A549 (cell line): ENCODE measurements around the gene SMARCA4. TPM values are rescaled to one million over a fixed set of nuclear protein-coding genes. Genes with fewer than 3 reads are reported as not detected.

ENCODE experiments used
- ATAC-seq, 2 experiments: fragments of 200-7000 bp in 1 of 2; fragments of >200 bp in 1 of 2; cut with Nextera tagmentation in 1 of 2; cut with Tn5 transposase in 1 of 2; 3 replicates each; pipeline versions ENCODE4 v1.8.0 to v1.9.1; 2018 to 2020; ENCODE audit warnings: mild to moderate bottlenecking in 1 of 2, moderate library complexity in 1 of 2
- CTCF ChIA-PET: fragments of 300-600 bp; sonication (Branson Sonifier 250); formaldehyde crosslinking; extraction: SDS; loops from one replicate; lab custom pipeline; 2021; ENCODE audit warnings: antibody characterized with exemption, inconsistent platforms; lab: Yijun Ruan, JAX
- POLR2A ChIA-PET: fragments of 350-600 bp; formaldehyde crosslinking; extraction: SDS; loops from one replicate; lab custom pipeline; 2021; ENCODE audit warnings: antibody characterized with exemption, inconsistent platforms; lab: Yijun Ruan, JAX
- DNase-seq, 2 experiments: peaks; one replicate each; pipeline versions ENCODE4 v3.0.0 to v3.0.0-alpha.2; 2011 to 2016; ENCODE audit warnings: low read depth in 1 of 2, low spot score in 1 of 2
- FAIRE-seq: peaks from 2 replicates; lab custom pipeline; 2011; peaks lifted over from hg19 to GRCh38; lab: Jason Lieb, UNC
- H3K27ac ChIP-seq, 2 experiments: fragments of >200 bp; sonication (Bioruptor Twin); formaldehyde crosslinking; 3 replicates each; pipeline ENCODE4 v1.5.1; 2016 to 2017
- H3K4me1 ChIP-seq: fragments of >200 bp; sonication (Bioruptor Twin); formaldehyde crosslinking; 3 replicates; pipeline ENCODE4 v1.6.1; 2016
- H3K4me2 ChIP-seq: fragments of >200 bp; sonication (Bioruptor Twin); formaldehyde crosslinking; 3 replicates; pipeline ENCODE4 v1.6.1; 2016
- H3K4me3 ChIP-seq: fragments of >200 bp; sonication (Bioruptor Twin); formaldehyde crosslinking; 3 replicates; pipeline ENCODE4 v1.5.1; 2016
- H3K9me3 ChIP-seq: fragments of >200 bp; sonication (Bioruptor Twin); formaldehyde crosslinking; 3 replicates; pipeline ENCODE4 v1.6.1; 2016
- ATOH8 ChIP-seq: fragments of 250-450 bp; sonication (Bioruptor Pico); IDR thresholded peaks from 2 replicates; pipeline ENCODE4 v1.5.0; 2020; ENCODE audit warnings: low read depth, mild to moderate bottlenecking, moderate library complexity
- CBX2 ChIP-seq: fragments of 200-600 bp; sonication (generic); IDR thresholded peaks from 2 replicates; pipeline ENCODE4 v1.6.1; 2016; ENCODE audit warnings: low read depth, mild to moderate bottlenecking, borderline replicate concordance
- CBX8 ChIP-seq: fragments of 200-600 bp; sonication (generic); IDR thresholded peaks from 2 replicates; pipeline ENCODE4 v1.6.1; 2016
- CTCF ChIP-seq: fragments of >200 bp; sonication (Bioruptor Twin); formaldehyde crosslinking; IDR thresholded peaks from 3 replicates; pipeline ENCODE4 v1.5.1; 2016
- EHF ChIP-seq: fragments of 250-450 bp; sonication (Bioruptor Pico); IDR thresholded peaks from 2 replicates; pipeline ENCODE4 v1.5.0; 2020; ENCODE audit warnings: mild to moderate bottlenecking
- EHMT2 ChIP-seq: fragments of 200-600 bp; sonication (generic); IDR thresholded peaks from 2 replicates; pipeline ENCODE4 v1.6.1; 2016; ENCODE audit warnings: antibody characterized with exemption, low read depth, mild to moderate bottlenecking, moderate library complexity
- ELK1 ChIP-seq: fragments of 150-350 bp; IDR thresholded peaks from 2 replicates; pipeline ENCODE4 v1.6.1; 2014; ENCODE audit warnings: low read depth, mild to moderate bottlenecking, low read length
- EP300 ChIP-seq, 2 experiments: fragments of >200 bp; sonication (Bioruptor Twin); formaldehyde crosslinking; IDR thresholded peaks; 2 replicates in 1 of 2; 3 replicates in 1 of 2; pipeline ENCODE4 v1.6.1; 2016 to 2017
- FOXS1 ChIP-seq: fragments of 250-450 bp; sonication (Bioruptor Pico); IDR thresholded peaks from 2 replicates; pipeline ENCODE4 v1.5.0; 2020; ENCODE audit warnings: mild to moderate bottlenecking, moderate library complexity
- HDAC2 ChIP-seq: fragments of 200-600 bp; sonication (generic); IDR thresholded peaks from 2 replicates; pipeline ENCODE4 v1.6.1; 2016
- HOXA7 ChIP-seq: fragments of 250-450 bp; sonication (Bioruptor Pico); IDR thresholded peaks from 2 replicates; pipeline ENCODE4 v1.5.0; 2020; ENCODE audit warnings: mild to moderate bottlenecking, moderate library complexity
- HOXB13 ChIP-seq: fragments of 250-450 bp; sonication (Bioruptor Pico); IDR thresholded peaks from 2 replicates; pipeline ENCODE4 v1.5.0; 2020; ENCODE audit warnings: low read depth, mild to moderate bottlenecking, moderate library complexity
- JUNB ChIP-seq: fragments of >200 bp; sonication (Bioruptor Twin); formaldehyde crosslinking; IDR thresholded peaks from 2 replicates; pipeline ENCODE4 v1.6.1; 2016
- MAX ChIP-seq: IDR thresholded peaks from 2 replicates; pipeline ENCODE4 v1.6.1; 2012
- MYC ChIP-seq: IDR thresholded peaks from 2 replicates; pipeline ENCODE4 v1.6.1; 2012; ENCODE audit warnings: mild to moderate bottlenecking, inconsistent platforms, low read length, improper control_type of control experiment, borderline replicate concordance
- NFE2L2 ChIP-seq: fragments of 150-350 bp; conservative IDR thresholded peaks from 2 replicates; pipeline ENCODE4 v1.6.1; 2014; ENCODE audit warnings: low read length
- PHF8 ChIP-seq: fragments of 200-600 bp; sonication (generic); IDR thresholded peaks from 2 replicates; pipeline ENCODE4 v1.6.1; 2016; ENCODE audit warnings: low read depth, mild to moderate bottlenecking, antibody characterized with exemption, moderate library complexity, borderline replicate concordance
- POLR2A ChIP-seq: IDR thresholded peaks from 2 replicates; pipeline ENCODE4 v1.6.1; 2012; ENCODE audit warnings: mild to moderate bottlenecking, low read length
- RARB ChIP-seq: fragments of 250-450 bp; sonication (Bioruptor Pico); IDR thresholded peaks from 2 replicates; pipeline ENCODE4 v1.8.0; 2021; ENCODE audit warnings: mild to moderate bottlenecking, moderate library complexity
- RCOR1 ChIP-seq: fragments of 150-350 bp; IDR thresholded peaks from 2 replicates; pipeline ENCODE4 v1.6.1; 2014; ENCODE audit warnings: antibody characterized with exemption, low read length, low read depth
- RNF2 ChIP-seq: fragments of 200-600 bp; sonication (generic); IDR thresholded peaks from 2 replicates; pipeline ENCODE4 v1.6.1; 2016; ENCODE audit warnings: low read depth, mild to moderate bottlenecking, antibody characterized with exemption, moderate library complexity, borderline replicate concordance
- SMC3 ChIP-seq: fragments of >200 bp; sonication (Bioruptor Twin); formaldehyde crosslinking; IDR thresholded peaks from 3 replicates; pipeline ENCODE4 v1.6.1; 2018; ENCODE audit warnings: inconsistent platforms
- SREBF2 ChIP-seq: fragments of 450-650 bp; IDR thresholded peaks from 2 replicates; pipeline ENCODE4 v1.6.1; 2014; ENCODE audit warnings: mild to moderate bottlenecking, moderate library complexity
- TFCP2L1 ChIP-seq: fragments of 250-450 bp; sonication (Bioruptor Pico); IDR thresholded peaks from 2 replicates; pipeline ENCODE4 v1.5.0; 2021; ENCODE audit warnings: mild to moderate bottlenecking
- ZFP36 ChIP-seq: fragments of 450-650 bp; IDR thresholded peaks from 2 replicates; pipeline ENCODE4 v1.6.1; 2014; ENCODE audit warnings: borderline replicate concordance; ENCODE audit not compliant: partially characterized antibody
- WGBS: methylation state at CpG from one replicate; pipeline ENCODE4 v1.1.6; 2017; ENCODE audit errors: missing lambda C conversion rate; 5-methylcytosine and 5-hydroxymethylcytosine counted together
- polyA plus RNA-seq, 4 experiments: library from polyadenylated mRNA; depleted of rRNA in 3 of 4; stranded (reverse); fragments of >200 nt; fragmentation: RNase III in 1 of 4; extraction: RNeasy Plus Mini Kit Qiagen cat#74134 plus additional on column Dnase treatment in 1 of 4; gene quantifications; 2 replicates in 3 of 4; 3 replicates in 1 of 4; pipeline ENCODE4 v1.2.3, GENCODE V29; 2011 to 2017

SMARCA4 gene
- polyA plus RNA-seq, 2 of the 4 experiments (the other 2 are of a cell fraction) = 8.1 to 11.9 TPM

GRCh38 chr19:10921910-10922637 is 38.8 kb upstream of the SMARCA4 start:
- H3K4me3 ChIP-seq = no peak overlapping the region
- CTCF ChIA-PET = interaction anchor here (0.7 kb wide), 1 partner anchor 14 kb away, joined by 3 read pairs; no protein-coding TSS in a partner anchor
- ATAC-seq (no peak), DNase-seq (no peak)
- H3K4me2 ChIP-seq = no peak overlapping the region
- POLR2A ChIA-PET = no interaction called here
- no peaks in the 10 kb centered on the region for H3K9me3 ChIP-seq
- H3K4me1 ChIP-seq = no peaks in the 10 kb centered on the region
- no peak overlapping the region for H3K27ac ChIP-seq
- WGBS = 95% methylated on average over 19 of the region's 33 CpGs
- no peak for TF ChIP-seq TFCP2L1 (CRISPR knock-in tag)
- no peak for TF ChIP-seq MYC
- TF ChIP-seq JUNB = no peak
- TF ChIP-seq NFE2L2 = no peak
- TF ChIP-seq HOXA7 = no peak
- TF ChIP-seq, all 56 proteins: peak for 0
- FAIRE-seq = no peak

GRCh38 chr19:10922638-10923014 is 38.2 kb upstream of the SMARCA4 start:
- 0 out of 3 replicates have a peak, but pooled peaks cover 5% of the 10 kb centered on the region for H3K4me1 ChIP-seq
- H3K4me3 ChIP-seq = no peak overlapping the region
- DNase-seq = no peak
- POLR2A ChIA-PET = no interaction called here
- CTCF ChIA-PET = no interaction called here
- 88% methylated on average over 13 of the region's 13 CpGs for WGBS
- no peak overlapping the region for H3K27ac ChIP-seq
- no peak for FAIRE-seq
- no peaks in the 10 kb centered on the region for H3K9me3 ChIP-seq
- ATAC-seq = no peak
- no peak overlapping the region for H3K4me2 ChIP-seq
- TF ChIP-seq ELK1 (no peak), RNF2 (no peak), EHMT2 (no peak), SMC3 (no peak), CBX8 (no peak), HDAC2 (no peak), JUNB (no peak), FOXS1 (no peak), EHF (CRISPR knock-in tag) (no peak), EP300 (IDR thresholded peaks at IDR 0.05) (no peak), POLR2A (no peak), NFE2L2 (no peak), RCOR1 (no peak), CBX2 (no peak), HOXA7 (no peak), PHF8 (no peak), ZFP36 (no peak), SREBF2 (no peak), MAX (no peak)

GRCh38 chr19:10923260-10924112 is 37.3 kb upstream of the SMARCA4 start:
- CTCF ChIA-PET = no interaction called here
- WGBS = 97% methylated on average over 8 of the region's 29 CpGs
- no peak for FAIRE-seq

More at GRCh38 chr19:10923260-10924112, 37.3 kb upstream of the SMARCA4 start:
- H3K4me1 ChIP-seq = 0 out of 3 replicates have a peak, but pooled peaks cover 7% of the 10 kb centered on the region
- DNase-seq (no peak), ATAC-seq (no peak)
- POLR2A ChIA-PET = no interaction called here
- no peak overlapping the region for H3K4me2 ChIP-seq
- no peak overlapping the region for H3K4me3 ChIP-seq
- H3K9me3 ChIP-seq = no peaks in the 10 kb centered on the region
- TF ChIP-seq RNF2 (no peak), CBX2 (no peak), POLR2A (no peak), RARB (CRISPR knock-in tag) (no peak), CTCF (no peak), JUNB (no peak), HOXA7 (no peak), HOXB13 (CRISPR knock-in tag) (no peak), SREBF2 (no peak), ATOH8 (CRISPR knock-in tag) (no peak), CBX8 (no peak), MYC (no peak)
- H3K27ac ChIP-seq = no peak overlapping the region
